Activated CD4-positive, alpha-beta T cell treated with anti-CD3 and anti-CD28 coated beads for 4 hours (primary cell): ENCODE data around the gene SH3BP4.

ENCODE experiments used
- DNase-seq, 2 donors: peaks; one replicate each; pipeline ENCODE4 v3.0.0-alpha.2; 2020

Gene SH3BP4

GRCh38 chr2:234968631-234969305 lies 17.0 kb downstream of the SH3BP4 start:
- no peak for DNase-seq

GRCh38 chr2:234969306-234970098 lies 17.7 kb downstream of the SH3BP4 start:
- DNase-seq: no peak

GRCh38 chr2:234970099-234970440 lies 18.3 kb downstream of the SH3BP4 start:
- DNase-seq: no peak

- DNase-seq: no peak
Measured at GRCh38 chr2:234970477-234970882, 18.7 kb downstream of the SH3BP4 start.

GRCh38 chr2:234971496-234971895 lies 19.7 kb downstream of the SH3BP4 start:
- no peak for DNase-seq

- DNase-seq: no peak
Measured at GRCh38 chr2:234973008-234973407, 21.2 kb downstream of the SH3BP4 start.

GRCh38 chr2:234974501-234975385 lies 22.9 kb downstream of the SH3BP4 start:
- no peak for DNase-seq

GRCh38 chr2:234975611-234976010 lies 23.8 kb downstream of the SH3BP4 start:
- no peak for DNase-seq

- no peak for DNase-seq
Measured at GRCh38 chr2:234976479-234977227, 24.8 kb downstream of the SH3BP4 start.

GRCh38 chr2:234977228-234977679 lies 25.4 kb downstream of the SH3BP4 start:
- no peak for DNase-seq

- no peak for DNase-seq
Measured at GRCh38 chr2:234978466-234979203, 26.8 kb downstream of the SH3BP4 start.

GRCh38 chr2:234979204-234980167 lies 27.7 kb downstream of the SH3BP4 start:
- no peak for DNase-seq

GRCh38 chr2:234980451-234981187 lies 28.8 kb downstream of the SH3BP4 start:
- DNase-seq: no peak

- DNase-seq: no peak
Measured at GRCh38 chr2:234981197-234982095, 29.6 kb downstream of the SH3BP4 start.

- DNase-seq: no peak
Measured at GRCh38 chr2:234982096-234982834, 30.4 kb downstream of the SH3BP4 start.

GRCh38 chr2:234983011-234983726 lies 31.4 kb downstream of the SH3BP4 start:
- no peak for DNase-seq

GRCh38 chr2:234985608-234986245 lies 33.9 kb downstream of the SH3BP4 start:
- no peak for DNase-seq
